Subcutaneous adipose tissue (tissue), 4 donors: ENCODE measurements around the gene AGMO. TPM values are rescaled to one million over a fixed set of nuclear protein-coding genes. Genes with fewer than 3 reads are reported as not detected.

Experiments
- CTCF ChIP-seq: fragments of 450-650 bp; IDR thresholded peaks from one replicate; pipeline ENCODE4 v1.5.1; 2016; ENCODE audit warnings: low read depth, mild to moderate bottlenecking, control low read depth, antibody characterized with exemption, moderate library complexity
- total RNA-seq, 4 donors: library from RNA; depleted of rRNA; stranded (reverse); fragments of >200 nt; gene quantifications; one replicate each; pipeline ENCODE4 v1.1.0, GENCODE V29; 2016

AGMO gene
- total RNA-seq, 4 donors from 2014 or later: 2.4 to 28.6 (median 10.2) TPM

GRCh38 chr7:15199482-15199881 is 362.3 kb downstream of the AGMO start:
- TF ChIP-seq CTCF: no peak

GRCh38 chr7:15197042-15197977 is 364.5 kb downstream of the AGMO start:
- TF ChIP-seq CTCF: no peak

GRCh38 chr7:15178065-15178464 is 383.8 kb downstream of the AGMO start:
- TF ChIP-seq CTCF: no peak

GRCh38 chr7:15176089-15176488 is 385.7 kb downstream of the AGMO start:
- no peak for TF ChIP-seq CTCF

- TF ChIP-seq CTCF: no peak
These were observed 386.7 kb downstream of the AGMO start for GRCh38 chr7:15175152-15175551.

- no peak for TF ChIP-seq CTCF
These were observed 387.3 kb downstream of the AGMO start for GRCh38 chr7:15174485-15174884.

GRCh38 chr7:15168489-15168888 is 393.3 kb downstream of the AGMO start:
- no peak for TF ChIP-seq CTCF
